K562 (cell line): Measurements from ENCODE around the gene SND1. TPM values are rescaled to one million over a fixed set of nuclear protein-coding genes. Genes with fewer than 3 reads are reported as not detected.

Source experiments
- COPS2 ChIP-seq: fragments of 450-650 bp; conservative IDR thresholded peaks from 2 replicates; pipeline ENCODE4 v1.6.1; 2016; ENCODE audit warnings: mild to moderate bottlenecking, moderate library complexity
- KAT7 ChIP-seq: sonication (generic); formaldehyde crosslinking; IDR thresholded peaks from 2 replicates; pipeline ENCODE4 v1.8.0; 2022; ENCODE audit warnings: missing genetic modification reagents, mild to moderate bottlenecking, borderline replicate concordance
- MLX ChIP-seq, 2 experiments: fragments of 450-650 bp in 1 of 2; sonication (generic) in 1 of 2; formaldehyde crosslinking; conservative IDR thresholded peaks; 2 replicates each; pipeline versions ENCODE4 v1.4.0 to v1.8.1; 2020 to 2022; ENCODE audit warnings: mild to moderate bottlenecking in 1 of 2, missing genetic modification reagents in 1 of 2
- POLR2A ChIP-seq: fragments of 450-650 bp; conservative IDR thresholded peaks from 2 replicates; pipeline ENCODE4 v1.6.1; 2016
- POLR2AphosphoS5 ChIP-seq: IDR thresholded peaks from 2 replicates; pipeline ENCODE4 v1.6.1; 2011; ENCODE audit warnings: mild to moderate bottlenecking, low read depth, low read length, moderate library complexity; ENCODE audit not compliant: control insufficient read depth, insufficient read depth
- POLR2B ChIP-seq: fragments of 450-650 bp; IDR thresholded peaks from 2 replicates; pipeline ENCODE4 v1.6.1; 2018; ENCODE audit warnings: low read depth; ENCODE audit not compliant: partially characterized antibody
- RBM22 ChIP-seq: fragments of 200-400 bp; formaldehyde crosslinking; IDR thresholded peaks from 2 replicates; pipeline ENCODE4 v1.6.1; 2018; ENCODE audit warnings: low read length, low read depth; ENCODE audit not compliant: poor library complexity, severe bottlenecking
- THRB ChIP-seq: fragments of 450-650 bp; formaldehyde crosslinking; conservative IDR thresholded peaks from 2 replicates; pipeline ENCODE4 v1.4.0; 2022; ENCODE audit warnings: mild to moderate bottlenecking, missing genetic modification characterization
- ZNF583 ChIP-seq: fragments of 250-450 bp; sonication (Bioruptor Pico); IDR thresholded peaks from 2 replicates; pipeline ENCODE4 v1.4.0; 2020
- polyA plus RNA-seq, 8 experiments: library from polyadenylated mRNA; depleted of rRNA in 4 of 8; stranded (reverse) in 5 of 8; unstranded in 3 of 8; fragments of >200 nt; fragmentation: Nextera tagmentation in 2 of 8; fragmentation: Illumina TruSeq in 1 of 8; extraction: Ambion mirVana in 2 of 8; extraction: Trizol in 1 of 8; gene quantifications; 2 replicates each; pipeline versions ENCODE4 v1.2.1 to v1.2.3, GENCODE V29; 2011 to 2014; ENCODE audit warnings: inconsistent platforms in 1 of 8, missing spikeins in 1 of 8
- total RNA-seq, 7 experiments: library from RNA; depleted of rRNA in 6 of 7; stranded (reverse); fragments of >200 nt in 6 of 7; fragmentation: Illumina TruSeq in 2 of 7; extraction: Trizol in 2 of 7; gene quantifications; 2 replicates each; pipeline versions ENCODE4 v1.2.1 to v1.2.3, GENCODE V29; 2011 to 2021; ENCODE audit warnings: low replicate concordance in 1 of 7

Gene SND1
- total and polyA plus RNA-seq, 9 of the 15 experiments (the other 6 are each of a cell fraction or from before 2014, with no cell fraction given) = 46.5 to 307 (median 191) TPM

GRCh38 chr7:128100949-128101713, 449.1 kb downstream of the SND1 start (continued):
- TF ChIP-seq ZNF583 = peak; percentile 20; the same call in 1 of the 2 replicates
- TF ChIP-seq POLR2AphosphoS5 = peak; percentile 30; the same call in 1 of the 2 replicates
- no peak for TF ChIP-seq POLR2B
- TF ChIP-seq POLR2A = peak; percentile 46
- TF ChIP-seq MLX (CRISPR knock-in tag; conservative IDR thresholded peaks at IDR 0.05) = no peak
- no peak for TF ChIP-seq KAT7 (CRISPR knock-in tag)
- peak; percentile 38 for TF ChIP-seq RBM22
- 0 out of 2 replicates have a peak, but pooled peaks have one; percentile 12 for TF ChIP-seq THRB (CRISPR knock-in tag)
- no peak for TF ChIP-seq COPS2
- TF ChIP-seq, all 486 proteins: peak for 11
